ENCODE measurements around the gene TMC1. TPM values are rescaled to one million over a fixed set of nuclear protein-coding genes. Genes with fewer than 3 reads are reported as not detected.
"Not testable (repeated sequence)": the region's sequence is repeated elsewhere in the genome, so short reads cannot be mapped to it uniquely, and the experiment has no call there.

The TMC1 gene
- total and polyA plus RNA-seq, 2 of the 8 experiments (the other 6 are each of a cell fraction or from before 2014, with no cell fraction given) = 0.95 to 0.98 TPM

DNA sequence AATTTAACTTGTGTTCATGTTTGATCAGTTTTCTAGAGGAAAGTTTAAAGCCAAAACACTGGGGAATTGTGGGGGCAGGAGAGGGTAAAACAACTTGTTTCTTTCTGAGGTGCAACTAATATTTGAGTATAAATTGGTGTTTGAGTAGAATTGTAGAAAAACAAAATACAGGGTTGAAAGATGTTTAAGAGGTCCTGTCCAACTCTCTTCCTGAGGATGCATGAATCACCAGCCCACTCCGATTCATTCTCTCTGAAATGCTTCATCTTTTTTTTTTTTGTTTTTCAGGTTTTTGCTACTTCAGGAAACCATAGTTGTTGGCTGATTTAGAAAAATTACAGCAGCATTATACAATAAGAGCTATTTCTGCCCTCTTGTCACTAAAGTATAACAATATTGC is 42.4 kb upstream of the TMC1 start (continued):
- no peak for TF ChIP-seq BRCA1 (IDR thresholded peaks at IDR 0.05; ENCODE audit: low read depth, low read length)
- no peak for TF ChIP-seq GTF2F1 (IDR thresholded peaks at IDR 0.05; ENCODE audit: borderline replicate concordance, low read depth, low read length)
- no peak for TF ChIP-seq TBP (IDR thresholded peaks at IDR 0.05; ENCODE audit: low read depth, low read length)
- TF ChIP-seq RFX5 (IDR thresholded peaks at IDR 0.05; ENCODE audit: borderline replicate concordance, low read depth, low read length) = no peak

- H4K5ac ChIP-seq (ENCODE audit: insufficient read length, low read depth, low read length); H3K9ac ChIP-seq (replicated peaks in 1 of 4; ENCODE audit: extremely low read depth in 1 of 4, low read depth in 3 of 4, low read length in 3 of 4); H3K79me2 ChIP-seq (ENCODE audit: control insufficient read depth in 1 of 2, insufficient read depth in 2 of 2, low read length in 2 of 2); H2AFZ ChIP-seq (ENCODE audit: low read length); POLR2A ChIA-PET (ENCODE audit: partially characterized antibody); H3K14ac ChIP-seq (ENCODE audit: insufficient read length); H2BK20ac ChIP-seq (ENCODE audit: low read length); H2BK5ac ChIP-seq (ENCODE audit: low read depth, low read length); H3K4ac ChIP-seq (replicated peaks; ENCODE audit: insufficient read length, low read depth, low read length); CTCF ChIA-PET (ENCODE audit: partially characterized antibody); H3K36me3 ChIP-seq (ENCODE audit: control insufficient read depth in 2 of 4, insufficient read depth in 4 of 4, low read length in 3 of 4); H3K56ac ChIP-seq (replicated peaks; ENCODE audit: insufficient read length, low read depth, low read length); H3K23me2 ChIP-seq (ENCODE audit: low read depth, low read length); H3K27me3 ChIP-seq (replicated peaks in 1 of 4; ENCODE audit: control insufficient read depth in 3 of 4, extremely low read depth in 1 of 4, insufficient read depth in 3 of 4, low read length in 3 of 4); H4K8ac ChIP-seq (ENCODE audit: extremely low read depth, insufficient read depth, low read length); H3K4me2 ChIP-seq (ENCODE audit: insufficient read depth in 1 of 2, low read depth in 2 of 2, low read length in 2 of 2); H2BK15ac ChIP-seq (ENCODE audit: low read length); H2BK120ac ChIP-seq (replicated peaks; ENCODE audit: low read depth, low read length); H3K4me1 ChIP-seq (replicated peaks in 1 of 4; ENCODE audit: control insufficient read depth in 3 of 4, insufficient read depth in 4 of 4, low read length in 3 of 4); H4K20me1 ChIP-seq (replicated peaks in 1 of 2; ENCODE audit: control insufficient read depth in 1 of 2, insufficient read depth in 2 of 2, low read length in 2 of 2); H3K27ac ChIP-seq (ENCODE audit: low read depth, low read length); DNase-seq (ENCODE audit: low read depth in 1 of 2, low spot score in 2 of 2); H3K9me3 ChIP-seq (ENCODE audit: insufficient read depth in 2 of 2, low read depth in 1 of 2, low read length in 1 of 2); FAIRE-seq; H3K79me1 ChIP-seq (ENCODE audit: low read depth, low read length); H3K4me3 ChIP-seq (ENCODE audit: extremely low read depth in 1 of 4, insufficient read depth in 2 of 4, low read depth in 3 of 4, low read length in 4 of 4); H2AK5ac ChIP-seq (ENCODE audit: low read depth, low read length); H2BK12ac ChIP-seq (ENCODE audit: low read depth, low read length); H4K91ac ChIP-seq (replicated peaks; ENCODE audit: insufficient read length, low read length); H3K23ac ChIP-seq (ENCODE audit: insufficient read length); H3K18ac ChIP-seq (ENCODE audit: extremely low read depth, low read length): not testable (repeated sequence)
- WGBS, 2 experiments (ENCODE audit: extremely low coverage in 1 of 2, insufficient coverage in 1 of 2, insufficient read length in 1 of 2, insufficient replicate concordance in 2 of 2, low coverage in 1 of 2, low lambda C conversion rate in 2 of 2, missing lambda C conversion rate in 1 of 2) = 89% methylated on average over 18 of the region's 25 CpGs; no CpG with 5 or more reads in 1 of the 2 experiments
These were observed 41.1 kb upstream of the TMC1 start for GRCh38 chr9:72480261-72480660.

Measured in H1 (cell line).